ENCODE measurements around the gene PGAP1. TPM values are rescaled to one million over a fixed set of nuclear protein-coding genes. Genes with fewer than 3 reads are reported as not detected.
A peak's percentile ranks its signal among the peaks of the same experiment; 100 is the strongest.

The PGAP1 gene
- total RNA-seq, 5 donors from 2014 or later (not counting 1 experiment from before 2014, with no cell fraction given): 10.8 to 17.4 (median 13.9) TPM

- Histone ChIP-seq H3K4me3 (ENCODE audit: control insufficient read depth in 1 of 2, extremely low read depth in 1 of 2, low read length in 1 of 2) (no peak overlapping the region), H3K27me3 (replicated peaks in 1 of 2; ENCODE audit: control insufficient read depth in 2 of 2, extremely low read depth in 1 of 2, insufficient read depth in 2 of 2, low read length in 1 of 2) (no peaks in the 10 kb centered on the region), H3K36me3 (ENCODE audit: control insufficient read depth in 2 of 2, extremely low read depth in 1 of 2, insufficient read depth in 1 of 2, low read length in 1 of 2) (no peaks in the 10 kb centered on the region), H3K4me1 (ENCODE audit: control insufficient read depth in 1 of 2, extremely low read depth in 1 of 2, insufficient read depth in 2 of 2, low read length in 2 of 2) (peaks cover 0 to 8% of the 10 kb centered on the region in 2 experiments), H3K9me3 (no peaks in the 10 kb centered on the region), H3K27ac (ENCODE audit: low read length) (no peak overlapping the region)
- H3K27me3 Mint-ChIP-seq: no peaks in the 10 kb centered on the region
- ChIA-PET POLR2A (no interaction called here), CTCF (interaction anchor here in 1 of 2 donors (1.1 kb wide), 1 partner anchor 9 kb away, joined by 3 read pairs; no protein-coding TSS in a partner anchor)
- WGBS (ENCODE audit: insufficient coverage): no CpG with 5 or more reads among the region's 1 CpG
- ATAC-seq (replicated peaks in 1 of 4) (no peak), DNase-seq (no peak)
- H3K4me1 Mint-ChIP-seq: peaks cover 3 to 6% (median 3%) of the 10 kb centered on the region in 3 donors
- H3K27ac Mint-ChIP-seq: no peak overlapping the region
- no peaks in the 10 kb centered on the region for H3K9me3 Mint-ChIP-seq
- H3K36me3 Mint-ChIP-seq: peaks cover 23% of the 10 kb centered on the region
- H3K4me3 Mint-ChIP-seq: no peak overlapping the region
These were observed 53.0 kb downstream of the PGAP1 start for GRCh38 chr2:196873511-196873910.

GRCh38 chr2:196854629-196855028, 71.9 kb downstream of the PGAP1 start:
- peaks cover 6 to 11% (median 9%) of the 10 kb centered on the region in 3 donors for H3K9me3 Mint-ChIP-seq
- no peaks in the 10 kb centered on the region for H3K36me3 ChIP-seq (ENCODE audit: control insufficient read depth in 2 of 2, extremely low read depth in 1 of 2, insufficient read depth in 1 of 2, low read length in 1 of 2)
- H3K27ac Mint-ChIP-seq: no peak overlapping the region
- H3K27ac ChIP-seq (ENCODE audit: low read length): no peak overlapping the region
- DNase-seq: no peak
- H3K4me3 Mint-ChIP-seq: no peak overlapping the region
- H3K36me3 Mint-ChIP-seq: peaks cover 38% of the 10 kb centered on the region
- no peaks in the 10 kb centered on the region for H3K9me3 ChIP-seq
- no peaks in the 10 kb centered on the region for H3K4me1 ChIP-seq (ENCODE audit: control insufficient read depth in 1 of 2, extremely low read depth in 1 of 2, insufficient read depth in 2 of 2, low read length in 2 of 2)
- H3K4me1 Mint-ChIP-seq: no peaks in the 10 kb centered on the region
- ChIA-PET CTCF (no interaction called here), POLR2A (interaction anchor here in 1 of 2 donors (0.7 kb wide), 1 partner anchor 46 kb away, joined by 4 read pairs; no protein-coding TSS in a partner anchor)
- no peak for ATAC-seq (replicated peaks in 1 of 4)
- H3K27me3 Mint-ChIP-seq: no peaks in the 10 kb centered on the region
- WGBS (ENCODE audit: insufficient coverage): no CpG with 5 or more reads among the region's 1 CpG
- no peaks in the 10 kb centered on the region for H3K27me3 ChIP-seq (replicated peaks in 1 of 2; ENCODE audit: control insufficient read depth in 2 of 2, extremely low read depth in 1 of 2, insufficient read depth in 2 of 2, low read length in 1 of 2)
- no peak overlapping the region for H3K4me3 ChIP-seq (ENCODE audit: control insufficient read depth in 1 of 2, extremely low read depth in 1 of 2, low read length in 1 of 2)

GRCh38 chr2:196853301-196854087, 73.0 kb downstream of the PGAP1 start:
- ChIA-PET CTCF (interaction anchor here in 1 of 2 donors (0.7 kb wide), 3 partner anchors 104 to 1028 kb away, joined by 3 read pairs; no protein-coding TSS in a partner anchor), POLR2A (interaction anchor here (0.6 kb wide), 2 partner anchors 39 to 945 kb away, joined by 3 to 8 read pairs; no protein-coding TSS in a partner anchor)
- ATAC-seq (replicated peaks in 1 of 4): no peak

GRCh38 chr2:196851088-196851487, 75.4 kb downstream of the PGAP1 start:
- H3K4me3 Mint-ChIP-seq: no peak overlapping the region
- DNase-seq: no peak
- no peak for ATAC-seq (replicated peaks in 1 of 4)
- H3K4me1 Mint-ChIP-seq: peaks cover 4 to 8% (median 7%) of the 10 kb centered on the region in 3 donors
- no peak overlapping the region for H3K27ac Mint-ChIP-seq
- H3K4me1 ChIP-seq (ENCODE audit: control insufficient read depth in 1 of 2, extremely low read depth in 1 of 2, insufficient read depth in 2 of 2, low read length in 2 of 2): no peaks in the 10 kb centered on the region
- H3K27me3 ChIP-seq (replicated peaks in 1 of 2; ENCODE audit: control insufficient read depth in 2 of 2, extremely low read depth in 1 of 2, insufficient read depth in 2 of 2, low read length in 1 of 2): no peaks in the 10 kb centered on the region
- H3K4me3 ChIP-seq (ENCODE audit: control insufficient read depth in 1 of 2, extremely low read depth in 1 of 2, low read length in 1 of 2): no peak overlapping the region
- no peaks in the 10 kb centered on the region for H3K36me3 ChIP-seq (ENCODE audit: control insufficient read depth in 2 of 2, extremely low read depth in 1 of 2, insufficient read depth in 1 of 2, low read length in 1 of 2)
- no peaks in the 10 kb centered on the region for H3K9me3 Mint-ChIP-seq
- no peak overlapping the region for H3K27ac ChIP-seq (ENCODE audit: low read length)
- peaks cover 23% of the 10 kb centered on the region for H3K36me3 Mint-ChIP-seq
- H3K27me3 Mint-ChIP-seq: no peaks in the 10 kb centered on the region
- WGBS (ENCODE audit: insufficient coverage): no CpG with 5 or more reads among the region's 1 CpG
- ChIA-PET POLR2A (no interaction called here), CTCF (no interaction called here)
- H3K9me3 ChIP-seq: no peaks in the 10 kb centered on the region

More at GRCh38 chr2:196853301-196854087, 73.0 kb downstream of the PGAP1 start:
- H3K27ac ChIP-seq (ENCODE audit: low read length): no peak overlapping the region
- Mint-ChIP-seq H3K27me3 (no peaks in the 10 kb centered on the region), H3K4me3 (no peak overlapping the region), H3K9me3 (peaks cover 2 to 3% (median 3%) of the 10 kb centered on the region in 3 donors), H3K4me1 (no peaks in the 10 kb centered on the region), H3K36me3 (peaks cover 27% of the 10 kb centered on the region), H3K27ac (peak overlapping the region in 1 of 2 donors; percentile 25)
- DNase-seq: no peak
- H3K27me3 ChIP-seq (replicated peaks in 1 of 2; ENCODE audit: control insufficient read depth in 2 of 2, extremely low read depth in 1 of 2, insufficient read depth in 2 of 2, low read length in 1 of 2): no peaks in the 10 kb centered on the region
- no CpG with 5 or more reads among the region's 4 CpGs for WGBS (ENCODE audit: insufficient coverage)
- H3K36me3 ChIP-seq (ENCODE audit: control insufficient read depth in 2 of 2, extremely low read depth in 1 of 2, insufficient read depth in 1 of 2, low read length in 1 of 2): no peaks in the 10 kb centered on the region
- no peaks in the 10 kb centered on the region for H3K9me3 ChIP-seq
- no peak overlapping the region for H3K4me3 ChIP-seq (ENCODE audit: control insufficient read depth in 1 of 2, extremely low read depth in 1 of 2, low read length in 1 of 2)
- H3K4me1 ChIP-seq (ENCODE audit: control insufficient read depth in 1 of 2, extremely low read depth in 1 of 2, insufficient read depth in 2 of 2, low read length in 2 of 2): no peaks in the 10 kb centered on the region

GRCh38 chr2:196849895-196850294, 76.6 kb downstream of the PGAP1 start:
- CTCF ChIA-PET: no interaction called here
- peaks cover 32% of the 10 kb centered on the region for H3K36me3 Mint-ChIP-seq
- H3K27me3 Mint-ChIP-seq: no peaks in the 10 kb centered on the region
- no peak overlapping the region for H3K27ac ChIP-seq (ENCODE audit: low read length)
- no peaks in the 10 kb centered on the region for H3K36me3 ChIP-seq (ENCODE audit: control insufficient read depth in 2 of 2, extremely low read depth in 1 of 2, insufficient read depth in 1 of 2, low read length in 1 of 2)
- H3K9me3 ChIP-seq: no peaks in the 10 kb centered on the region
- H3K4me1 Mint-ChIP-seq: peaks cover 4 to 9% (median 8%) of the 10 kb centered on the region in 3 donors
- no peaks in the 10 kb centered on the region for H3K4me1 ChIP-seq (ENCODE audit: control insufficient read depth in 1 of 2, extremely low read depth in 1 of 2, insufficient read depth in 2 of 2, low read length in 2 of 2)
- H3K4me3 Mint-ChIP-seq: no peak overlapping the region
- no peak for ATAC-seq (replicated peaks in 1 of 4)
- peak in 1 of 35 experiments; percentile 5 for DNase-seq
- H3K27me3 ChIP-seq (replicated peaks in 1 of 2; ENCODE audit: control insufficient read depth in 2 of 2, extremely low read depth in 1 of 2, insufficient read depth in 2 of 2, low read length in 1 of 2): no peaks in the 10 kb centered on the region
- POLR2A ChIA-PET: no interaction called here
- H3K27ac Mint-ChIP-seq: no peak overlapping the region
- no peaks in the 10 kb centered on the region for H3K9me3 Mint-ChIP-seq
- no peak overlapping the region for H3K4me3 ChIP-seq (ENCODE audit: control insufficient read depth in 1 of 2, extremely low read depth in 1 of 2, low read length in 1 of 2)

- H3K27ac ChIP-seq (ENCODE audit: low read length): no peak overlapping the region
- Mint-ChIP-seq H3K4me1 (peaks cover 4 to 9% (median 8%) of the 10 kb centered on the region in 3 donors), H3K9me3 (no peaks in the 10 kb centered on the region), H3K4me3 (no peak overlapping the region), H3K27me3 (no peaks in the 10 kb centered on the region), H3K27ac (peak overlapping the region in 1 of 2 donors; percentile 8), H3K36me3 (peaks cover 29% of the 10 kb centered on the region)
- H3K9me3 ChIP-seq: no peaks in the 10 kb centered on the region
- no peaks in the 10 kb centered on the region for H3K4me1 ChIP-seq (ENCODE audit: control insufficient read depth in 1 of 2, extremely low read depth in 1 of 2, insufficient read depth in 2 of 2, low read length in 2 of 2)
- H3K36me3 ChIP-seq (ENCODE audit: control insufficient read depth in 2 of 2, extremely low read depth in 1 of 2, insufficient read depth in 1 of 2, low read length in 1 of 2): no peaks in the 10 kb centered on the region
- ChIA-PET POLR2A (no interaction called here), CTCF (no interaction called here)
- H3K27me3 ChIP-seq (replicated peaks in 1 of 2; ENCODE audit: control insufficient read depth in 2 of 2, extremely low read depth in 1 of 2, insufficient read depth in 2 of 2, low read length in 1 of 2): no peaks in the 10 kb centered on the region
- H3K4me3 ChIP-seq (ENCODE audit: control insufficient read depth in 1 of 2, extremely low read depth in 1 of 2, low read length in 1 of 2): no peak overlapping the region
- DNase-seq (no peak), ATAC-seq (replicated peaks in 1 of 4) (no peak)
These were observed 80.2 kb downstream of the PGAP1 start for GRCh38 chr2:196846295-196846694.
